MM.1S (cell line): ENCODE data around the gene PLAC1.

ENCODE experiments used
- DNase-seq: peaks from one replicate; pipeline ENCODE4 v3.0.0-alpha.2; 2015
- H2AFZ ChIP-seq: fragments of 300-600 bp; sonication (generic); 2 replicates; pipeline ENCODE4 v1.6.0; 2016; ENCODE audit warnings: antibody characterized with exemption, low read length
- H3F3A ChIP-seq: fragments of 300-600 bp; sonication (generic); 2 replicates; pipeline ENCODE4 v1.6.1; 2016; ENCODE audit warnings: mild to moderate bottlenecking, antibody characterized with exemption, low read length, moderate library complexity, mixed read lengths; ENCODE audit not compliant: insufficient read depth
- H3K27ac ChIP-seq: fragments of 300-600 bp; sonication (generic); 2 replicates; pipeline ENCODE4 v1.5.1; 2016; ENCODE audit warnings: mild to moderate bottlenecking, low read length
- H3K27me3 ChIP-seq: fragments of 300-600 bp; sonication (generic); replicated peaks from 2 replicates; pipeline ENCODE4 v1.6.0; 2016; ENCODE audit warnings: low read length; ENCODE audit not compliant: insufficient read depth
- H3K36me3 ChIP-seq: fragments of 300-600 bp; sonication (generic); replicated peaks from 2 replicates; pipeline ENCODE4 v1.6.1; 2016; ENCODE audit warnings: mild to moderate bottlenecking, low read length, mixed read lengths; ENCODE audit not compliant: insufficient read depth
- H3K4me1 ChIP-seq: fragments of 300-600 bp; sonication (generic); 2 replicates; pipeline ENCODE4 v1.6.1; 2016; ENCODE audit warnings: low read length, mixed read lengths
- H3K4me2 ChIP-seq: fragments of 300-600 bp; sonication (generic); 2 replicates; pipeline ENCODE4 v1.6.0; 2016; ENCODE audit warnings: low read depth, low read length
- H3K4me3 ChIP-seq: fragments of 300-600 bp; sonication (generic); 2 replicates; pipeline ENCODE4 v1.5.1; 2016; ENCODE audit warnings: low read length, mixed read lengths
- H3K79me2 ChIP-seq: fragments of 300-600 bp; sonication (generic); 2 replicates; pipeline ENCODE4 v1.6.1; 2016; ENCODE audit warnings: mixed run types, low read length, mixed read lengths
- H3K9ac ChIP-seq: fragments of 300-600 bp; sonication (generic); 2 replicates; pipeline ENCODE4 v1.6.1; 2016; ENCODE audit warnings: low read length, mixed read lengths
- H3K9me2 ChIP-seq: fragments of 300-600 bp; sonication (generic); replicated peaks from 2 replicates; pipeline ENCODE4 v1.6.1; 2016; ENCODE audit warnings: mild to moderate bottlenecking, low read length, mixed read lengths; ENCODE audit not compliant: insufficient read depth
- H3K9me3 ChIP-seq: fragments of 300-600 bp; sonication (generic); replicated peaks from 2 replicates; pipeline ENCODE4 v1.6.1; 2016; ENCODE audit warnings: mild to moderate bottlenecking, low read length, mixed read lengths; ENCODE audit not compliant: insufficient read depth
- H4K20me1 ChIP-seq: fragments of 300-600 bp; sonication (generic); 2 replicates; pipeline ENCODE4 v1.6.1; 2016; ENCODE audit warnings: mild to moderate bottlenecking, low read length, moderate library complexity, mixed read lengths; ENCODE audit not compliant: insufficient read depth
- EZH2 ChIP-seq: fragments of 300-600 bp; sonication (generic); optimal IDR thresholded peaks from 2 replicates; pipeline ENCODE3; 2017; ENCODE audit warnings: low read depth, mild to moderate bottlenecking, antibody characterized with exemption, low read length, mixed read lengths
- EZH2phosphoT487 ChIP-seq: fragments of 300-600 bp; sonication (generic); IDR thresholded peaks from 2 replicates; pipeline ENCODE4 v1.6.1; 2018; ENCODE audit warnings: antibody characterized with exemption, low read length
- TF ChIP-seq, protein P1 (sequence below): fragments of 300-600 bp; sonication (generic); IDR thresholded peaks from 2 replicates; pipeline ENCODE4 v1.5.1; 2016; ENCODE audit warnings: antibody characterized with exemption, low read length, mixed read lengths

PLAC1 gene

DNA sequence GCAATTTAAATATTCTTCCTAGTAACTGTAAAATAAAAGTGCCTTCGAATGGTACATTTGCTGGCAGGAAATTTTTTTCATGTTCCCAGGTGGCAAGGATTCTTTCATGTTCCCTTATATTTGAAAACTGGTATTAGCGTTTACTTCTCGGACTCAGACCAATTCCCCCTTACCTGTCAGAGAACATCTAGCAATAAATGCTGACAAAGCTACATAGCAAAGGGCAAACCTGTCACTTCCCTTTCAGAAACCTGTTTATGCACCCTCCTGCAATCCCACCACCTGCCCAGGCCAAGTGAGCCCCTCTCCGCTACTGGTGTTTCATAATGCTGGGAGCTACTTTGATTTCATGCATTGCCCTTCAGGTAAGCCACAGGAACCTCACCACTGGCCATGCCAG, 100.1 kb downstream of the PLAC1 start:
- H3K79me2 ChIP-seq: no peaks in the 10 kb centered on the region
- no peak overlapping the region for H3K9ac ChIP-seq
- no peak overlapping the region for H3K27ac ChIP-seq
- no peaks in the 10 kb centered on the region for H3K4me1 ChIP-seq
- no peaks in the 10 kb centered on the region for H3F3A ChIP-seq
- no peaks in the 10 kb centered on the region for H3K27me3 ChIP-seq
- no peaks in the 10 kb centered on the region for H3K9me3 ChIP-seq
- DNase-seq: no peak
- H3K36me3 ChIP-seq: no peaks in the 10 kb centered on the region
- no peaks in the 10 kb centered on the region for H3K9me2 ChIP-seq
- H4K20me1 ChIP-seq: no peaks in the 10 kb centered on the region
- no peak overlapping the region for H3K4me3 ChIP-seq
- TF ChIP-seq EZH2phosphoT487: no peak
- TF ChIP-seq, protein P1, sequence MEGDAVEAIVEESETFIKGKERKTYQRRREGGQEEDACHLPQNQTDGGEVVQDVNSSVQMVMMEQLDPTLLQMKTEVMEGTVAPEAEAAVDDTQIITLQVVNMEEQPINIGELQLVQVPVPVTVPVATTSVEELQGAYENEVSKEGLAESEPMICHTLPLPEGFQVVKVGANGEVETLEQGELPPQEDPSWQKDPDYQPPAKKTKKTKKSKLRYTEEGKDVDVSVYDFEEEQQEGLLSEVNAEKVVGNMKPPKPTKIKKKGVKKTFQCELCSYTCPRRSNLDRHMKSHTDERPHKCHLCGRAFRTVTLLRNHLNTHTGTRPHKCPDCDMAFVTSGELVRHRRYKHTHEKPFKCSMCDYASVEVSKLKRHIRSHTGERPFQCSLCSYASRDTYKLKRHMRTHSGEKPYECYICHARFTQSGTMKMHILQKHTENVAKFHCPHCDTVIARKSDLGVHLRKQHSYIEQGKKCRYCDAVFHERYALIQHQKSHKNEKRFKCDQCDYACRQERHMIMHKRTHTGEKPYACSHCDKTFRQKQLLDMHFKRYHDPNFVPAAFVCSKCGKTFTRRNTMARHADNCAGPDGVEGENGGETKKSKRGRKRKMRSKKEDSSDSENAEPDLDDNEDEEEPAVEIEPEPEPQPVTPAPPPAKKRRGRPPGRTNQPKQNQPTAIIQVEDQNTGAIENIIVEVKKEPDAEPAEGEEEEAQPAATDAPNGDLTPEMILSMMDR: no peak
- TF ChIP-seq EZH2: no peak
- no peak overlapping the region for H2AFZ ChIP-seq
- no peak overlapping the region for H3K4me2 ChIP-seq

DNA sequence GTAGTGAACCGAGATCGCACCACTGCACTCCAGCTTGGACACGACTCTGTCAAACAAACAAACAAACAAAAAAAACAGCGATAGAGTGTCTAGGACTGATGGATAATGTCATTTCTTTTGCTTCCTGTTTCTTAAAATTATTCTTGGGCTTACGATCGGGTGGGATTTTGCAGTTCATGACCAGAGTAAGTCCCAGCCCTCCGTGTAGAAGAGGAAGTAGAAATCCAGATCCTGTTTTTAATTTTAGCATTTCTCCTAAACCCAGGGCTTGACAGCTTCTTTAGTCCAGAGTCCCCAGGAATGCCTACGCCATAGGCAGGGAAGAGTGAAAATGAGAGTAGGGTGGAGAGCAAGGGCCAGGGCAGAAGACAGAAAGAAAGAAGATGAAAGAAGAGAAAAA, 104.0 kb downstream of the PLAC1 start:
- H3K36me3 ChIP-seq: no peaks in the 10 kb centered on the region
- no peaks in the 10 kb centered on the region for H4K20me1 ChIP-seq
- peaks cover under 1% of the 10 kb centered on the region; the same call in 1 of the 2 replicates for H3F3A ChIP-seq
- TF ChIP-seq EZH2: no peak
- no peaks in the 10 kb centered on the region for H3K79me2 ChIP-seq
- H3K4me2 ChIP-seq: no peak overlapping the region
- H3K9ac ChIP-seq: no peak overlapping the region
- no peaks in the 10 kb centered on the region for H3K9me2 ChIP-seq
- no peak overlapping the region for H3K4me3 ChIP-seq
- no peak overlapping the region for H2AFZ ChIP-seq
- no peaks in the 10 kb centered on the region for H3K27me3 ChIP-seq
- H3K9me3 ChIP-seq: no peaks in the 10 kb centered on the region
- H3K27ac ChIP-seq: no peak overlapping the region
- DNase-seq: no peak
- no peaks in the 10 kb centered on the region for H3K4me1 ChIP-seq

DNA sequence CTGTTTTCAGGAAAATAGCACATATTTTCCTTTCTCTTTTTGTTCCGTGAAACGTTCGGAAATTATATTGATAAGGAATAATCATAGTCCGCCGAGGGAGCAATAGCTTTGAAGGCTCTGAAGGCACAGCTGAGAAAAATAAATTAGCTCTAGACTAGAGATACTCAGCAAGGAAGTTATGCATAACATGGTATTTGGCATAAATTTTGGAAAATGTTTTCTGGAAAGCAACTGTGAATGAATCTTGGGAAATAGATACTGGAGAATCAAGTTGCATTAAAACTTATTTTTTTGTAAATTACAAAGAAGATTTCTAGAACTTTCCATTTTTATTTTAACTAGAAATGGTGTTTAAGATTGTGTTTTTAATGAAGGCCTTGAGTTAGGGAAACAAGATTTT, 105.9 kb downstream of the PLAC1 start:
- no peaks in the 10 kb centered on the region for H4K20me1 ChIP-seq
- H3K9me2 ChIP-seq: no peaks in the 10 kb centered on the region
- no peak overlapping the region for H2AFZ ChIP-seq
- peaks cover 6% of the 10 kb centered on the region; the same call in 1 of the 2 replicates for H3F3A ChIP-seq
- no peak for DNase-seq
- H3K4me2 ChIP-seq: no peak overlapping the region
- H3K9ac ChIP-seq: no peak overlapping the region
- H3K27me3 ChIP-seq: no peaks in the 10 kb centered on the region
- no peak overlapping the region for H3K27ac ChIP-seq
- no peak overlapping the region for H3K4me3 ChIP-seq
- H3K9me3 ChIP-seq: no peaks in the 10 kb centered on the region
- no peaks in the 10 kb centered on the region for H3K4me1 ChIP-seq
- TF ChIP-seq EZH2 (no peak), EZH2phosphoT487 (no peak)
- TF ChIP-seq, protein P1: no peak
- H3K79me2 ChIP-seq: no peaks in the 10 kb centered on the region
- no peaks in the 10 kb centered on the region for H3K36me3 ChIP-seq

DNA sequence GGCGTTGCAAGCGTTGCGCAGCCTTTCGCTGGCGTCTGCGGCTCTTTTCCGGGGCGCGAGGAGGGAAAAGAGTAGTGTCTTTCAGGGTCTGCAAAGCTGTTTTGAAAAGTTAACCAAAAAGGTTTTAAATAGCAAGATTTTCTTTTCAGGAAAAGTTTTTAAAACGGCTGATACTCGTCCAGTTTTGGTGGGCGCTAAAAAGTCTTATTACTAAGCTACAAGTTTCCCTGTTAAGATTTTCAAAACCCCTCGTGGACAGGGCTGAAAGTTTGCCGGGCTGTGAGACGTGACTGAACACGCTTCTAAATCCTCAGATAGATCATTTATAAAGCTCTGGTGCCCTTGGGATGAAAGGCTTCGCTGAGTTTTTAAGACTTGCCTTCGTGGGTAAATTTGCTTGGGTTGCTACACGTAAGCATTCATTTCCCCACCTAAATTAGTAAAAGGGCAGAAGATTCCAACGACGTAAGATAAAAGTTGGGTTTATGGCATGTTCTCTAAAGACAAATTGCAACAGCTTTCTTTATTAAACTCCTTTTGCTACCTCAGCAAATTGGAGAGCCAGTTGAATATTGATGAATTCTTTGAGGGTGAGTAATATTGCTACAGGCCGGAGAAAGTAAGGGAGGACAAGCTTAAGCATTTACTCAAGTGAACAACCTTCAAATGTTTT, 106.8 kb downstream of the PLAC1 start:
- DNase-seq: no peak
- Histone ChIP-seq H3K4me3 (peak overlapping the region; percentile 71; the same call in 1 of the 2 replicates), H3K79me2 (no peaks in the 10 kb centered on the region), H3K36me3 (no peaks in the 10 kb centered on the region), H3K4me1 (no peaks in the 10 kb centered on the region), H3K27ac (no peak overlapping the region), H3K4me2 (peak overlapping the region; percentile 72; the same call in 1 of the 2 replicates), H3K9ac (no peak overlapping the region), H3K9me2 (no peaks in the 10 kb centered on the region), H3K9me3 (no peaks in the 10 kb centered on the region), H4K20me1 (no peaks in the 10 kb centered on the region), H2AFZ (no peak overlapping the region), H3K27me3 (no peaks in the 10 kb centered on the region), H3F3A (peaks cover 6% of the 10 kb centered on the region; the same call in 1 of the 2 replicates)
- TF ChIP-seq, protein P1: no peak
- no peak for TF ChIP-seq EZH2
- TF ChIP-seq EZH2phosphoT487: no peak
